ENCODE results near the gene CDKN1B.

Gene CDKN1B

DNA sequence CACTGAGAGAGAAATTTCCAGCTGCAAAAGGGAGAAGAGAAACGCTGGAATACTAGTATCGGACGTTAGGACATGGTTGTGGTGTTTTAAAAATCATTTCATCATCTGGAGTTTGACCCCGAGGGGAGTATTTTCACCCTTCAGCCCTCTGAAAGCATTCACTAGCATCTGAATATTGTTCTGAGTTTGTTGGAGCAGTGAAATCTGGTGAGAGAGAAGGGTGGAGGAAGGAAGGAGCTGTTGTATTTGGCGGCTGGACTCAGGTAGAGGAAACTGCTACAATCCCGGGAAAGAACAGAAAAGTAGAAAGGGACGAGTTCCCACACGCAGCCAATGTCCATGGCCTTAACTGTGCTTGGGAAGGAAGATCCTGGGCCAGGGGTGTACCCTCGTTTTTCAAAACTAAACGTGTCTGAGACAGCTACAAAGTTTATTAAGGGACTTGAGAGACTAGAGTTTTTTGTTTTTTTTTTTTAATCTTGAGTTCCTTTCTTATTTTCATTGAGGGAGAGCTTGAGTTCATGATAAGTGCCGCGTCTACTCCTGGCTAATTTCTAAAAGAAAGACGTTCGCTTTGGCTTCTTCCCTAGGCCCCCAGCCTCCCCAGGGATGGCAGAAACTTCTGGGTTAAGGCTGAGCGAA is 896 bp upstream of the CDKN1B start:
- Histone ChIP-seq H3K4me1 (ENCODE audit: insufficient read depth, insufficient read length) (peaks cover 16% of the 10 kb centered on the region), H3K9ac (ENCODE audit: insufficient read length, low read depth) (peak overlapping the region; percentile 99), H3K27me3 (ENCODE audit: insufficient read depth, insufficient read length) (peaks cover 16% of the 10 kb centered on the region), H3K9me3 (ENCODE audit: insufficient read depth, low read length) (no peaks in the 10 kb centered on the region), H3K36me3 (ENCODE audit: insufficient read depth, insufficient read length, low read length) (peaks cover 25% of the 10 kb centered on the region), H3K4me3 (ENCODE audit: insufficient read length, low read depth) (peak overlapping the region; percentile 95)
- DNase-seq (ENCODE audit: low read depth, low spot score) = no peak
- TF ChIP-seq YY1 (IDR thresholded peaks at IDR 0.05; ENCODE audit: insufficient read depth, insufficient read length) (no peak), SUZ12 (IDR thresholded peaks at IDR 0.05; ENCODE audit: extremely low read depth, insufficient read depth, insufficient read length) (no peak), ZNF274 (IDR thresholded peaks at IDR 0.05; ENCODE audit: low read depth, low read length) (no peak)

- Histone ChIP-seq H3K27me3 (ENCODE audit: insufficient read depth, insufficient read length) (peaks cover 16% of the 10 kb centered on the region), H3K9me3 (ENCODE audit: insufficient read depth, low read length) (no peaks in the 10 kb centered on the region), H3K36me3 (ENCODE audit: insufficient read depth, insufficient read length, low read length) (peaks cover 37% of the 10 kb centered on the region), H3K4me3 (ENCODE audit: insufficient read length, low read depth) (peak overlapping the region; percentile 95), H3K9ac (ENCODE audit: insufficient read length, low read depth) (peak overlapping the region; percentile 99), H3K4me1 (ENCODE audit: insufficient read depth, insufficient read length) (peaks cover 16% of the 10 kb centered on the region)
- DNase-seq (ENCODE audit: low read depth, low spot score) = no peak
- TF ChIP-seq YY1 (IDR thresholded peaks at IDR 0.05; ENCODE audit: insufficient read depth, insufficient read length) (no peak), SUZ12 (IDR thresholded peaks at IDR 0.05; ENCODE audit: extremely low read depth, insufficient read depth, insufficient read length) (no peak), ZNF274 (IDR thresholded peaks at IDR 0.05; ENCODE audit: low read depth, low read length) (no peak)
Measured at GRCh38 chr12:12717586-12718380, 615 bp downstream of the CDKN1B start.

DNA sequence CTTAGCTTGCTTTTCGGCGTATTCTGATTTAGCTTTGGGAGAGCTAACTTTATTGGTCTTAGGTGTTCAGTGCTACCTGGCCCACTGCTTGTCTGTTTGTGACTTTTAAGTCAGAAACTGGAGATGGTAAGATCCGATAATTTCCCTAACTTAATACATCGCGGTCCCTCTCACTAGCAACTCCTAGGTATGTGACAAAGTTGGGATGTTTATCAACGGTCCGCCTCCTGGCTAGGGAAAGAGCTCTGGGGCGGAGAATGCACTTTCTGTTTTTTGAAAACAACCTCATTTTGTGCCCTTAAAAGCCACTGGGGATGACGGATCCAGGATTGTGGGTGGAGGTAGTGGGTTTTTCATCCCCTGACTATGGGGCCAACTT is 1.2 kb downstream of the CDKN1B start:
- no peak for TF ChIP-seq YY1 (IDR thresholded peaks at IDR 0.05; ENCODE audit: insufficient read depth, insufficient read length)
- TF ChIP-seq SUZ12 (IDR thresholded peaks at IDR 0.05; ENCODE audit: extremely low read depth, insufficient read depth, insufficient read length) = no peak
- TF ChIP-seq ZNF274 (IDR thresholded peaks at IDR 0.05; ENCODE audit: low read depth, low read length) = no peak
- peaks cover 16% of the 10 kb centered on the region for H3K27me3 ChIP-seq (ENCODE audit: insufficient read depth, insufficient read length)
- H3K4me3 ChIP-seq (ENCODE audit: insufficient read length, low read depth) = peak overlapping the region; percentile 95
- H3K9me3 ChIP-seq (ENCODE audit: insufficient read depth, low read length) = no peaks in the 10 kb centered on the region
- H3K9ac ChIP-seq (ENCODE audit: insufficient read length, low read depth) = peak overlapping the region; percentile 99
- no peak for DNase-seq (ENCODE audit: low read depth, low spot score)
- peaks cover 37% of the 10 kb centered on the region for H3K36me3 ChIP-seq (ENCODE audit: insufficient read depth, insufficient read length, low read length)
- peaks cover 16% of the 10 kb centered on the region for H3K4me1 ChIP-seq (ENCODE audit: insufficient read depth, insufficient read length)

DNA sequence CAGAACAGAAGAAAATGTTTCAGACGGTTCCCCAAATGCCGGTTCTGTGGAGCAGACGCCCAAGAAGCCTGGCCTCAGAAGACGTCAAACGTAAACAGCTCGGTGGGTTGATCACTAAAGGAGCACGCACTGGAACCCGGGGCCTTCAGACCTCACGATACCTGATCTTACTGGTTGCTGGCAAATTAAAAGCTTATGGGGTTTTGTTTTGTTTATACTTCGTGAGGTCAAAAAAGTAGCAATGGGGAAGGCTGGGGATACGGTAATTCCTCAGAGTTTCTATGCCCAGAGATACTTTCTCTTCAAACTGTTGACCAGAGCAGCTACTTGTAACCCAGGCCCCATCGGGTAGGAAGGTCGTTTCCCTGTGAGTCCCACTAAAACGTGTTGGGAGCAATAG is 1.7 kb downstream of the CDKN1B start:
- Histone ChIP-seq H3K27me3 (ENCODE audit: insufficient read depth, insufficient read length) (peaks cover 16% of the 10 kb centered on the region), H3K9ac (ENCODE audit: insufficient read length, low read depth) (peak overlapping the region; percentile 99), H3K4me1 (ENCODE audit: insufficient read depth, insufficient read length) (peaks cover 20% of the 10 kb centered on the region), H3K9me3 (ENCODE audit: insufficient read depth, low read length) (no peaks in the 10 kb centered on the region), H3K4me3 (ENCODE audit: insufficient read length, low read depth) (peak overlapping the region; percentile 95), H3K36me3 (ENCODE audit: insufficient read depth, insufficient read length, low read length) (peaks cover 37% of the 10 kb centered on the region)
- no peak for DNase-seq (ENCODE audit: low read depth, low spot score)
- TF ChIP-seq SUZ12 (IDR thresholded peaks at IDR 0.05; ENCODE audit: extremely low read depth, insufficient read depth, insufficient read length) (no peak), ZNF274 (IDR thresholded peaks at IDR 0.05; ENCODE audit: low read depth, low read length) (no peak), YY1 (IDR thresholded peaks at IDR 0.05; ENCODE audit: insufficient read depth, insufficient read length) (no peak)

GRCh38 chr12:12719496-12719895 is 2.3 kb downstream of the CDKN1B start:
- DNase-seq (ENCODE audit: low read depth, low spot score) = no peak
- peaks cover 15% of the 10 kb centered on the region for H3K4me1 ChIP-seq (ENCODE audit: insufficient read depth, insufficient read length)
- H3K4me3 ChIP-seq (ENCODE audit: insufficient read length, low read depth) = peak overlapping the region; percentile 95
- peak overlapping the region; percentile 3 for H3K9ac ChIP-seq (ENCODE audit: insufficient read length, low read depth)
- TF ChIP-seq SUZ12 (IDR thresholded peaks at IDR 0.05; ENCODE audit: extremely low read depth, insufficient read depth, insufficient read length) = no peak
- no peak for TF ChIP-seq ZNF274 (IDR thresholded peaks at IDR 0.05; ENCODE audit: low read depth, low read length)
- TF ChIP-seq YY1 (IDR thresholded peaks at IDR 0.05; ENCODE audit: insufficient read depth, insufficient read length) = no peak
- peaks cover 16% of the 10 kb centered on the region for H3K27me3 ChIP-seq (ENCODE audit: insufficient read depth, insufficient read length)
- H3K9me3 ChIP-seq (ENCODE audit: insufficient read depth, low read length) = no peaks in the 10 kb centered on the region
- peaks cover 37% of the 10 kb centered on the region for H3K36me3 ChIP-seq (ENCODE audit: insufficient read depth, insufficient read length, low read length)

GRCh38 chr12:12720052-12720451 is 2.9 kb downstream of the CDKN1B start:
- H3K9me3 ChIP-seq (ENCODE audit: insufficient read depth, low read length) = no peaks in the 10 kb centered on the region
- H3K36me3 ChIP-seq (ENCODE audit: insufficient read depth, insufficient read length, low read length) = peaks cover 37% of the 10 kb centered on the region
- H3K27me3 ChIP-seq (ENCODE audit: insufficient read depth, insufficient read length) = peaks cover 15% of the 10 kb centered on the region
- H3K4me3 ChIP-seq (ENCODE audit: insufficient read length, low read depth) = no peak overlapping the region
- H3K4me1 ChIP-seq (ENCODE audit: insufficient read depth, insufficient read length) = peaks cover 15% of the 10 kb centered on the region
- DNase-seq (ENCODE audit: low read depth, low spot score) = no peak
- no peak for TF ChIP-seq ZNF274 (IDR thresholded peaks at IDR 0.05; ENCODE audit: low read depth, low read length)
- no peak for TF ChIP-seq YY1 (IDR thresholded peaks at IDR 0.05; ENCODE audit: insufficient read depth, insufficient read length)
- no peak for TF ChIP-seq SUZ12 (IDR thresholded peaks at IDR 0.05; ENCODE audit: extremely low read depth, insufficient read depth, insufficient read length)
- H3K9ac ChIP-seq (ENCODE audit: insufficient read length, low read depth) = no peak overlapping the region

GRCh38 chr12:12720672-12721161 is 3.5 kb downstream of the CDKN1B start:
- H3K9ac ChIP-seq (ENCODE audit: insufficient read length, low read depth) = no peak overlapping the region
- peaks cover 37% of the 10 kb centered on the region for H3K36me3 ChIP-seq (ENCODE audit: insufficient read depth, insufficient read length, low read length)
- H3K4me1 ChIP-seq (ENCODE audit: insufficient read depth, insufficient read length) = peaks cover 13% of the 10 kb centered on the region

More at GRCh38 chr12:12720672-12721161, 3.5 kb downstream of the CDKN1B start:
- TF ChIP-seq SUZ12 (IDR thresholded peaks at IDR 0.05; ENCODE audit: extremely low read depth, insufficient read depth, insufficient read length) (no peak), ZNF274 (IDR thresholded peaks at IDR 0.05; ENCODE audit: low read depth, low read length) (no peak), YY1 (IDR thresholded peaks at IDR 0.05; ENCODE audit: insufficient read depth, insufficient read length) (no peak)
- Histone ChIP-seq H3K4me3 (ENCODE audit: insufficient read length, low read depth) (no peak overlapping the region), H3K27me3 (ENCODE audit: insufficient read depth, insufficient read length) (peaks cover 9% of the 10 kb centered on the region), H3K9me3 (ENCODE audit: insufficient read depth, low read length) (no peaks in the 10 kb centered on the region)
- no peak for DNase-seq (ENCODE audit: low read depth, low spot score)

Data from NT2/D1 (cell line).